ENCODE results near the gene USP2.

DNA sequence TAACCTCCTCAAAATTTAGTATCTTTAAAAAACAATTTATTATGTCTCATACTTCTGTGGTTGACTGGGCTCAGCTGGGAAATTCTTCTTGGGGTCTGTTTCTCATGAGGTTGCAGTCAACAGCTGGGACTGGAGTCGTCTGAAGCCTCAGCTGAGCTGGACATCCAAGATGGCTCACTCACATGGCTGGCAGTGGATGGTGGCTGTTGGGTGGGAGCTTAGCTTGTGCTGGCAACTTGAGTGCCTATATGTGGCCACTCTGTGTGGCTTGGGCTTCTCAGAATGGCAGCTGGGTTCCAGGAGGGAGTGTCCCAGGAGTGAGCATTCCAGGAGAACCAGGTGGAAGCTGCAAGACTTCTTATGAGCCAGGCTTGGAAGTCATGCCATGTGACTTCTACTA lies 28.2 kb upstream of the USP2 start:
- TF ChIP-seq, protein P1, sequence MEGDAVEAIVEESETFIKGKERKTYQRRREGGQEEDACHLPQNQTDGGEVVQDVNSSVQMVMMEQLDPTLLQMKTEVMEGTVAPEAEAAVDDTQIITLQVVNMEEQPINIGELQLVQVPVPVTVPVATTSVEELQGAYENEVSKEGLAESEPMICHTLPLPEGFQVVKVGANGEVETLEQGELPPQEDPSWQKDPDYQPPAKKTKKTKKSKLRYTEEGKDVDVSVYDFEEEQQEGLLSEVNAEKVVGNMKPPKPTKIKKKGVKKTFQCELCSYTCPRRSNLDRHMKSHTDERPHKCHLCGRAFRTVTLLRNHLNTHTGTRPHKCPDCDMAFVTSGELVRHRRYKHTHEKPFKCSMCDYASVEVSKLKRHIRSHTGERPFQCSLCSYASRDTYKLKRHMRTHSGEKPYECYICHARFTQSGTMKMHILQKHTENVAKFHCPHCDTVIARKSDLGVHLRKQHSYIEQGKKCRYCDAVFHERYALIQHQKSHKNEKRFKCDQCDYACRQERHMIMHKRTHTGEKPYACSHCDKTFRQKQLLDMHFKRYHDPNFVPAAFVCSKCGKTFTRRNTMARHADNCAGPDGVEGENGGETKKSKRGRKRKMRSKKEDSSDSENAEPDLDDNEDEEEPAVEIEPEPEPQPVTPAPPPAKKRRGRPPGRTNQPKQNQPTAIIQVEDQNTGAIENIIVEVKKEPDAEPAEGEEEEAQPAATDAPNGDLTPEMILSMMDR (IDR thresholded peaks at IDR 0.05; ENCODE audit: low read length): no peak
- TF ChIP-seq EZH2 (optimal IDR thresholded peaks at IDR 0.05; ENCODE audit: low read depth, low read length) (no peak), EZH2phosphoT487 (IDR thresholded peaks at IDR 0.05; ENCODE audit: low read length) (no peak)
